Kidney epithelial cell (primary cell): Measurements from ENCODE around the gene DBH. TPM values are rescaled to one million over a fixed set of nuclear protein-coding genes. Genes with fewer than 3 reads are reported as not detected.

Experiments
- DNase-seq: peaks from one replicate; pipeline ENCODE4 v3.0.0-alpha.2; 2010; ENCODE audit warnings: low read depth
- H3K27me3 ChIP-seq: 2 replicates; pipeline ENCODE4 v1.6.0; 2011; ENCODE audit warnings: low read length; ENCODE audit not compliant: control insufficient read depth, insufficient read depth
- H3K36me3 ChIP-seq: 2 replicates; pipeline ENCODE4 v1.5.1; 2011; ENCODE audit warnings: low read length; ENCODE audit not compliant: control insufficient read depth, insufficient read depth
- H3K4me3 ChIP-seq: 2 replicates; pipeline ENCODE4 v1.5.1; 2011; ENCODE audit warnings: low read depth, mild to moderate bottlenecking, control low read depth, low read length
- total RNA-seq: library from RNA; depleted of rRNA; stranded (reverse); fragments of >200 nt; gene quantifications from 2 replicates; pipeline ENCODE4 v1.2.3, GENCODE V29; 2015
- TF ChIP-seq, protein P1 (sequence below): IDR thresholded peaks from 2 replicates; pipeline ENCODE4 v1.5.1; 2011; ENCODE audit warnings: mild to moderate bottlenecking, moderate library complexity, low read length, control low read depth, inconsistent platforms; ENCODE audit not compliant: insufficient read depth, poor library complexity, severe bottlenecking

The DBH gene
- total RNA-seq, 1 donor from 2014 or later, result not detected

DNA sequence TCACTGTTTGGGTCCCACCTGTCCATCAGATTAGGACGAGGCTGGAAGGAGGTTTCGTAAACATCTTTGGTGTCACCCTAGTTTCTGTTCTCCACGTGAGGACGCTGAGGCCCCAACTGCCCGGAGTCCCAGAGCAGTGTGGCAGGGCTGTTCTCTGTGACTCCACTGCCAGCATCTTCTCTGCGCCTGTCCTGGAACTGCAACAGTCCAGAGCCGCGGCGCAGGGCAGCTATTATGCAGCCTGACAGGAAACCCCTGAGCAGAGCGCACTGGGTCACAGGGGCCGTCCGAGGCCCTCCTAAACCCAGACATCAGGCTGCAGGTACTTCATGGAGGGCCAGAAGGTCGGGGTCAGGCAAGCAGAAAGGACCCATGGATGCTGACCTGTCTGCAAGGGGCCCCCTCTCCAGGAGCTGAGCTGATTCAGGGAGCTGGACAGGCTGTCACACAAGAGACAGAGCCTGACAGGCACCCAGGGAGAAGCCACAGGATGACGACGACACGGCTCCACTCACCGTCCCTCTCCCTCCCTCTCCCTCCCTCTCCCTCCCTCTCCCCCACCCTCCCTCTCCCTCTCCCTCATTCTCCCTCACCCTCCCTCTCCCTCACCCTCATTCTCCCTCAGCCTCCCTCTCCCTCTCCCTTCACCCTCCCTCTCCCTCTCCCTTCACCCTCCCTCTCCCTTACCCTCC, 31.7 kb downstream of the DBH start:
- DNase-seq, result no peak
- Histone ChIP-seq H3K27me3 (peaks cover 5% of the 10 kb centered on the region), H3K36me3 (no peaks in the 10 kb centered on the region), H3K4me3 (no peak overlapping the region)
- TF ChIP-seq, protein P1, sequence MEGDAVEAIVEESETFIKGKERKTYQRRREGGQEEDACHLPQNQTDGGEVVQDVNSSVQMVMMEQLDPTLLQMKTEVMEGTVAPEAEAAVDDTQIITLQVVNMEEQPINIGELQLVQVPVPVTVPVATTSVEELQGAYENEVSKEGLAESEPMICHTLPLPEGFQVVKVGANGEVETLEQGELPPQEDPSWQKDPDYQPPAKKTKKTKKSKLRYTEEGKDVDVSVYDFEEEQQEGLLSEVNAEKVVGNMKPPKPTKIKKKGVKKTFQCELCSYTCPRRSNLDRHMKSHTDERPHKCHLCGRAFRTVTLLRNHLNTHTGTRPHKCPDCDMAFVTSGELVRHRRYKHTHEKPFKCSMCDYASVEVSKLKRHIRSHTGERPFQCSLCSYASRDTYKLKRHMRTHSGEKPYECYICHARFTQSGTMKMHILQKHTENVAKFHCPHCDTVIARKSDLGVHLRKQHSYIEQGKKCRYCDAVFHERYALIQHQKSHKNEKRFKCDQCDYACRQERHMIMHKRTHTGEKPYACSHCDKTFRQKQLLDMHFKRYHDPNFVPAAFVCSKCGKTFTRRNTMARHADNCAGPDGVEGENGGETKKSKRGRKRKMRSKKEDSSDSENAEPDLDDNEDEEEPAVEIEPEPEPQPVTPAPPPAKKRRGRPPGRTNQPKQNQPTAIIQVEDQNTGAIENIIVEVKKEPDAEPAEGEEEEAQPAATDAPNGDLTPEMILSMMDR, result no peak

DNA sequence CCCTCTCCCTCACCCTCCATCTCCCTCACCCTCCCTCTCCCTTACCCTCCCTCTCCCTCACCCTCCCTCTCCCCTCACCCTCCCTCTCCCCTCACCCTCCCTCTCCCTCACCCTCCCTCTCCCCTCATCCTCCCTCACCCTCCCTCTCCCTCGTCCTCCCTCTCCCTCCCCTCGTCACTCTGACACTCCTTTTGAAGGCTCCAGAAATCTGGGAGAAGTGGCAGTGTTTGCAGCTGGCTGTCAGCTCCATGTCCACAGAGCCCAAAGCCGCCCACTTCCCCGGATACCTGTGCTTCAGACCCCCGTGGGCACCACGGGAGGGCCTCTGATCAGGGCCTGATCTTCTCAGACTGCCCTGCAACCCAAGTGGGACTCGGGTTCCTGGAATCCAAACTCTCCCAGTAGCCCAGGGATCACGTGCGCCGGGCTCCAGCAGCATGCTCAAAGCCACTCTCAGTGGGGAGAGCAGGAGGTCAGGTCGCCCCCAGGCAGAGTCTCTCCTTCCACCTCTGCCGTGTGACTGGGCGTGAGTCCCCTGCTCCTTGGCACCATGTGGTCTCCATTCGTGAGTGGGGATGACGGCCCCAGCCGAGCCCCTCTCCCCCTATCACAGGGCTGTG, 33.1 kb downstream of the DBH start:
- H3K36me3 ChIP-seq, result no peaks in the 10 kb centered on the region
- peaks cover 2% of the 10 kb centered on the region for H3K27me3 ChIP-seq
- TF ChIP-seq, protein P1, result no peak
- no peak overlapping the region for H3K4me3 ChIP-seq
- no peak for DNase-seq

DNA sequence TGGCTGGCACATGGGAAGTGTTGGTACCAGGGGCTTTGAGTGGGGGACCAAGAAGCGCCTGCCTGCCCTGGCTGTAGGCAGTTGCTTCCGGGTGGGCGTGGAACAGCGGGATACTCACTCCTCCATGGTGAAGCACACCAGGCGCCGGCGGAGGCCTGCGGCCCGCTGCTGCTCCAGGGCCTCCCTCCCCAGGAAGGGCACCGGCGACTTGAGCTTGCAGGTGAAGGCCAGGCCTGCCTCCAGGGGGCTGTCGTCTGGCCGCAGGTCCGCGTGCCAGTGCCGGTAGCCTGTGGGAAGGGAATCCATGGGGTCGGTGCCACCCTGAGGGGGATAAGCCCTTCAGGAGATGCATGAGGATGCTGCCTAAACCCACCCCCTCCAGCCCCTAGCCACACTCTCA, 34.3 kb downstream of the DBH start:
- DNase-seq, result no peak
- Histone ChIP-seq H3K36me3 (no peaks in the 10 kb centered on the region), H3K4me3 (no peak overlapping the region), H3K27me3 (peaks cover 2% of the 10 kb centered on the region)
- TF ChIP-seq, protein P1, result no peak

DNA sequence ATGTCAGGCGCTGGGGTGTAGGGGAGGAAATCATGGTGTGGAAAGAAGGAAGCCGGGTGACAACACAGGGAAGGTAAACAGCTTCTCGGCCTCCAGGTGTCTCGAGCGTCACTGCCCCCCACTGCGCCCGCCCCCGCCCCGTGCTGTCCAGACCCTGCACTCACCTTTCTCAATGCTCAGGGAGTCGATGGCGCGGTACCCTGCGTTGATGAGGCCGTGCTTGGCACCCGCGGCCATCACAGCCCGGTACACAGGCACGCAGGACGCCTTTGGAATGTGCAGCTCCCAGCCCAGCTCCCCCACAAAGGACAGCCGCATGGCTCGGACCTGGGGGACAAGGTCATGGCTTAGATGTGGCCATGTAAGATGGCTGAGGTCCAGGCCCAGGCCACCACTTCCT, 35.2 kb downstream of the DBH start:
- Histone ChIP-seq H3K4me3 (no peak overlapping the region), H3K36me3 (no peaks in the 10 kb centered on the region), H3K27me3 (peaks cover 2% of the 10 kb centered on the region)
- no peak for DNase-seq
- TF ChIP-seq, protein P1, result no peak

DNA sequence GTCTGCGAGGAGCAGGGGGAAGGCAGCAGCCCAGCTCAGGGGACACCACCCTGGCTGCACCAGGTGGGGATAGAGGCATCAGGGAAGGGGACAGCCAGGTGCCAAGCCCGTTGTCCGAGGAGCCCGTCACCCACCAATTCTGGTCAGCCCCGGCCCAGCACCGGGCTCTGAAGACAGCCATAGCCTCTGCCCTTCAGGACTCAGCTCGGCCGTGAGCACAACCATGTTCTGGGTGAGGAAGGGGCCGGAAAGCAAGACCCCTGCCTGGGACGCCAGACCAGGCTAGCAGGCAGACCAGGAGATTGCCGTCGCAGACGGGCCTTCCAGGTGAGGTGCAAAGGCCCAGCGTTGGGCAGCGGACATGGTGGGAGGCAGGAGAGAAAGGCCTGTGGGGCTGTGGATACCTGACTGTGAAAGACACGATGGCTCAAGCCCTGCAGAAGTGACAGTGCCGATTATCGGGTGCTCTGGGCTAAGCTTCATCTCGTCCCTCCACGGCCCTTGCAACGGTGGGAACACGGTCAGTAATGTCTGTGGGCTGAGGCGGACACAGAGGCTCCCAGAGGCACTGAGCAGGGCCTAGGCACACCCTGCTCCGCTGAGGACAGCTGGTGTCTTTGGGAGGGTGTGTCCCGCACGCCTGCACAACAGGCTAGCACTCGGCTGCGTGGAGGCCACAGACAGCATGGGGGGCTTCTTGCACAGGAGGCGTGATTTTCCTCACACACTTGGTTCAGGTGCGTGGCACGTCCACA, 36.5 kb downstream of the DBH start:
- Histone ChIP-seq H3K27me3 (no peaks in the 10 kb centered on the region), H3K4me3 (no peak overlapping the region), H3K36me3 (no peaks in the 10 kb centered on the region)
- no peak for DNase-seq
- TF ChIP-seq, protein P1, result no peak

DNA sequence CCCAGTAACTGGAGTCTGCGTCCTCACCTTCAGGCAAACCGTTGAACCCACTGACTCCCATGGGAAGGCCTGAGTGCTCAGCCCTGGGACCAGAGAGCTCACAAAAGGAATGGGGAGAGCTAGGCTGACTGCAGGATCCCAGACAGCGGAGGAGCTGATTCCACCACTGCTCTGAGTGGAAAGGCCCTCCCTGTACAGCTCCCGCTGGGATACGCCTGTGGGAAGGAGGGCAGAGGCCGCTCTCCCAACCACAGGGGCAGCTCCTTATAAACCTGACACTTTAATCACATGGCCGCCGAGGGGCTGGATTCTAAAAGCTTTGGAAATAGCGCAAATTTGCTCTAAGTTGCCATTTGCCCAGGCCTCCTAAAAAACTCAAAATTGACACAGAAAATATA, 37.1 kb downstream of the DBH start:
- TF ChIP-seq, protein P1, result no peak
- Histone ChIP-seq H3K27me3 (no peaks in the 10 kb centered on the region), H3K4me3 (no peak overlapping the region), H3K36me3 (no peaks in the 10 kb centered on the region)
- no peak for DNase-seq
